Prostate gland (tissue), 2 donors: ENCODE results near the gene C4orf51. TPM values are rescaled to one million over a fixed set of nuclear protein-coding genes. Genes with fewer than 3 reads are reported as not detected.
A peak's percentile ranks its signal among the peaks of the same experiment; 100 is the strongest.

Experiments
- DNase-seq: peaks from one replicate; pipeline ENCODE4 v3.0.0-alpha.2; 2019; ENCODE audit warnings: low spot score
- H3K27ac ChIP-seq, 2 donors: fragments of 200-600 bp; sonication (generic); 2 replicates each; pipeline ENCODE4 v1.5.1; 2017 to 2019
- H3K27me3 ChIP-seq: fragments of 200-600 bp; sonication (generic); replicated peaks from 2 replicates; pipeline ENCODE4 v1.5.1; 2019; ENCODE audit not compliant: insufficient read depth
- H3K36me3 ChIP-seq, 2 donors: fragments of 200-600 bp; sonication (generic); 1 replicate in 1 of 2; 2 replicates in 1 of 2; pipeline versions ENCODE4 v1.5.1 to v1.8.1; 2017 to 2019
- H3K4me1 ChIP-seq: fragments of 200-600 bp; sonication (generic); replicated peaks from 2 replicates; pipeline ENCODE4 v1.5.1; 2019
- H3K4me3 ChIP-seq, 2 donors: fragments of 200-600 bp; sonication (generic); 2 replicates each; pipeline ENCODE4 v1.5.1; 2017 to 2019
- H3K9me3 ChIP-seq: fragments of 200-600 bp; sonication (generic); 2 replicates; pipeline ENCODE4 v1.5.1; 2017
- CTCF ChIP-seq, 4 experiments: fragments of 200-600 bp in 2 of 4; fragments of 450-650 bp in 2 of 4; sonication (generic) in 2 of 4; IDR thresholded peaks; 1 replicate in 3 of 4; 2 replicates in 1 of 4; pipeline ENCODE4 v1.5.1; 2016 to 2019; ENCODE audit warnings: antibody characterized with exemption in 4 of 4, mild to moderate bottlenecking in 2 of 4, moderate library complexity in 2 of 4
- POLR2A ChIP-seq: fragments of 450-650 bp; IDR thresholded peaks from one replicate; pipeline ENCODE4 v1.6.1; 2016; ENCODE audit warnings: antibody characterized with exemption, mild to moderate bottlenecking
- POLR2AphosphoS5 ChIP-seq: sonication (generic); formaldehyde crosslinking; IDR thresholded peaks from one replicate; pipeline ENCODE4 v1.6.1; 2017; ENCODE audit warnings: antibody characterized with exemption
- WGBS: methylation state at CpG from one replicate; pipeline ENCODE4 v1.1.5; 2018; 5-methylcytosine and 5-hydroxymethylcytosine counted together
- intact Hi-C: fragments of 100-400 bp; cut with DNase I; formaldehyde crosslinking; loops from one replicate; pipeline ENCODE4 v1.14.2; 2022
- total RNA-seq, 2 donors: library from RNA; depleted of rRNA; stranded (reverse); fragments of >200 nt; gene quantifications; one replicate each; pipeline ENCODE4 v1.1.0, GENCODE V29; 2016

C4orf51 gene
- total RNA-seq, 2 donors from 2014 or later, result not detected

- H3K27ac ChIP-seq, result no peak overlapping the region
- no peak for TF ChIP-seq CTCF (IDR thresholded peaks at IDR 0.05)
- TF ChIP-seq POLR2AphosphoS5, result no peak
- TF ChIP-seq POLR2A, result no peak
- H3K36me3 ChIP-seq, result no peaks in the 10 kb centered on the region
- no peak for DNase-seq
- H3K4me1 ChIP-seq, result no peaks in the 10 kb centered on the region
- H3K4me3 ChIP-seq, result no peak overlapping the region
- WGBS, result 98% methylated on average over 2 of the region's 2 CpGs
- no peaks in the 10 kb centered on the region for H3K9me3 ChIP-seq
- H3K27me3 ChIP-seq, result no peaks in the 10 kb centered on the region
- intact Hi-C loops, result no loop called here
Observed at GRCh38 chr4:145697332-145697731, 17.4 kb downstream of the C4orf51 start.

GRCh38 chr4:145698507-145698906 lies 18.6 kb downstream of the C4orf51 start:
- TF ChIP-seq CTCF (IDR thresholded peaks at IDR 0.05), result no peak
- no peak for TF ChIP-seq POLR2AphosphoS5
- TF ChIP-seq POLR2A, result no peak
- H3K27me3 ChIP-seq, result no peaks in the 10 kb centered on the region
- H3K36me3 ChIP-seq, result no peaks in the 10 kb centered on the region
- no peak overlapping the region for H3K27ac ChIP-seq
- 100% methylated on average over 2 of the region's 2 CpGs for WGBS
- intact Hi-C loops, result no loop called here
- no peak overlapping the region for H3K4me3 ChIP-seq
- H3K4me1 ChIP-seq, result no peaks in the 10 kb centered on the region
- no peaks in the 10 kb centered on the region for H3K9me3 ChIP-seq
- DNase-seq, result no peak

GRCh38 chr4:145703850-145704497 lies 24.0 kb downstream of the C4orf51 start:
- no peak overlapping the region for H3K4me3 ChIP-seq
- H3K4me1 ChIP-seq, result no peaks in the 10 kb centered on the region
- no peaks in the 10 kb centered on the region for H3K9me3 ChIP-seq
- H3K27ac ChIP-seq, result peak overlapping the region; percentile 27 to 36
- intact Hi-C loops, result no loop called here
- DNase-seq, result peak; percentile 76
- peak; percentile 86 for TF ChIP-seq POLR2AphosphoS5
- TF ChIP-seq CTCF (IDR thresholded peaks at IDR 0.05), result peak in 1 of 4 experiments; percentile 11
- TF ChIP-seq POLR2A, result no peak
- no peaks in the 10 kb centered on the region for H3K27me3 ChIP-seq
- H3K36me3 ChIP-seq, result no peaks in the 10 kb centered on the region
- 34% methylated on average over 4 of the region's 4 CpGs for WGBS

GRCh38 chr4:145709336-145709735 lies 29.4 kb downstream of the C4orf51 start:
- H3K4me1 ChIP-seq, result peaks cover 2% of the 10 kb centered on the region
- H3K36me3 ChIP-seq, result no peaks in the 10 kb centered on the region
- no peak for TF ChIP-seq POLR2A
- peak; percentile 74 for TF ChIP-seq POLR2AphosphoS5
- no peaks in the 10 kb centered on the region for H3K27me3 ChIP-seq
- 39% methylated on average over 1 of the region's 1 CpG for WGBS
- H3K9me3 ChIP-seq, result no peaks in the 10 kb centered on the region
- intact Hi-C loops, result no loop called here
- peak; percentile 73 for DNase-seq
- H3K4me3 ChIP-seq, result no peak overlapping the region
- H3K27ac ChIP-seq, result peak overlapping the region in 1 of 2 donors; percentile 21

GRCh38 chr4:145709843-145710242 lies 29.9 kb downstream of the C4orf51 start:
- H3K36me3 ChIP-seq, result no peaks in the 10 kb centered on the region
- H3K4me1 ChIP-seq, result peaks cover 2% of the 10 kb centered on the region
- H3K4me3 ChIP-seq, result no peak overlapping the region
- H3K27me3 ChIP-seq, result no peaks in the 10 kb centered on the region
- intact Hi-C loops, result no loop called here
- no peaks in the 10 kb centered on the region for H3K9me3 ChIP-seq
- WGBS, result 53% methylated on average over 3 of the region's 3 CpGs
- peak overlapping the region in 1 of 2 donors; percentile 21 for H3K27ac ChIP-seq
- TF ChIP-seq POLR2AphosphoS5 (no peak), CTCF (IDR thresholded peaks at IDR 0.05) (no peak)
- no peak for DNase-seq
